BJ (cell line): ENCODE data around the gene ATP13A2. TPM values are rescaled to one million over a fixed set of nuclear protein-coding genes. Genes with fewer than 3 reads are reported as not detected.
A peak's percentile ranks its signal among the peaks of the same experiment; 100 is the strongest.

Source experiments
- CTCF ChIA-PET: fragments of 350-600 bp; formaldehyde crosslinking; extraction: SDS; loops from one replicate; lab custom pipeline; 2021; ENCODE audit warnings: antibody characterized with exemption, inconsistent platforms; lab: Yijun Ruan, JAX
- POLR2A ChIA-PET: fragments of 300-600 bp; sonication (Branson Sonifier 250); formaldehyde crosslinking; extraction: SDS; loops from one replicate; lab custom pipeline; 2021; ENCODE audit warnings: antibody characterized with exemption; lab: Charles Lee
- DNase-seq: peaks from one replicate; pipeline ENCODE4 v3.0.0-alpha.2; 2011; ENCODE audit warnings: low read depth
- H3K27me3 ChIP-seq: 2 replicates; pipeline ENCODE4 v1.6.0; 2011; ENCODE audit warnings: low read length; ENCODE audit not compliant: control insufficient read depth, insufficient read depth
- H3K36me3 ChIP-seq: 2 replicates; pipeline ENCODE4 v1.5.1; 2011; ENCODE audit warnings: low read length; ENCODE audit not compliant: control insufficient read depth, insufficient read depth
- H3K4me3 ChIP-seq: 2 replicates; pipeline ENCODE4 v1.5.1; 2011; ENCODE audit warnings: low read depth, mild to moderate bottlenecking, control low read depth, low read length
- polyA plus RNA-seq: library from polyadenylated mRNA; depleted of rRNA; stranded (reverse); fragments of >200 nt; gene quantifications from 2 replicates; pipeline ENCODE4 v1.2.3, GENCODE V29; 2011
- TF ChIP-seq, protein P1 (sequence below): IDR thresholded peaks from 2 replicates; pipeline ENCODE4 v1.5.1; 2011; ENCODE audit warnings: low read depth, mild to moderate bottlenecking, control low read depth, inconsistent platforms, low read length, moderate library complexity; ENCODE audit not compliant: insufficient read depth

ATP13A2 gene
- polyA plus RNA-seq, 1 experiment = 25.5 TPM

DNA sequence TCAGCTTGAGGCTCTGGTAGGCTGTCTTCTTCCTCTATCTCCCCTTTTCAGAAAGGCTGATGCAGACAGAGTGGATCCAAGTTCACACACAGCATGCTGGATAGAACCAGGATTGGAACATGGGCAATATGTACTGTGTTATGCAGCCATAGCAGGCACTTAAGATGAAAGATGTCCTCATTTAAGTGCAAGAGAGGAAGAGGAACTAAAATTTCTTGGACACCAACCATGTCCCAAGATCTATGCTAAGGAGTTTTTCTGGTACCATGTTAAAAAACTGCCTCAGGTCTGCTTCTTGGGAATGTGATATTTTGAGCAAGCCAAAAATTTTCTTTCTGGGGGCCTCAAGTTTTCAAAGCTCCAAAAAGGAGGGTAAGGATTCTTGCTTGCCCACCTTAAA is 40.9 kb upstream of the ATP13A2 start:
- no peak for DNase-seq
- ChIA-PET CTCF (interaction anchor here (0.9 to 3.1 kb wide), 5 partner anchors 30 to 284 kb away, joined by 3 to 11 read pairs (median 3); no protein-coding TSS in a partner anchor), POLR2A (no interaction called here)
- H3K27me3 ChIP-seq = no peaks in the 10 kb centered on the region
- peaks cover 2% of the 10 kb centered on the region; the same call in 1 of the 2 replicates for H3K36me3 ChIP-seq
- peak overlapping the region; percentile 98; the same call in 1 of the 2 replicates for H3K4me3 ChIP-seq
- TF ChIP-seq, protein P1, sequence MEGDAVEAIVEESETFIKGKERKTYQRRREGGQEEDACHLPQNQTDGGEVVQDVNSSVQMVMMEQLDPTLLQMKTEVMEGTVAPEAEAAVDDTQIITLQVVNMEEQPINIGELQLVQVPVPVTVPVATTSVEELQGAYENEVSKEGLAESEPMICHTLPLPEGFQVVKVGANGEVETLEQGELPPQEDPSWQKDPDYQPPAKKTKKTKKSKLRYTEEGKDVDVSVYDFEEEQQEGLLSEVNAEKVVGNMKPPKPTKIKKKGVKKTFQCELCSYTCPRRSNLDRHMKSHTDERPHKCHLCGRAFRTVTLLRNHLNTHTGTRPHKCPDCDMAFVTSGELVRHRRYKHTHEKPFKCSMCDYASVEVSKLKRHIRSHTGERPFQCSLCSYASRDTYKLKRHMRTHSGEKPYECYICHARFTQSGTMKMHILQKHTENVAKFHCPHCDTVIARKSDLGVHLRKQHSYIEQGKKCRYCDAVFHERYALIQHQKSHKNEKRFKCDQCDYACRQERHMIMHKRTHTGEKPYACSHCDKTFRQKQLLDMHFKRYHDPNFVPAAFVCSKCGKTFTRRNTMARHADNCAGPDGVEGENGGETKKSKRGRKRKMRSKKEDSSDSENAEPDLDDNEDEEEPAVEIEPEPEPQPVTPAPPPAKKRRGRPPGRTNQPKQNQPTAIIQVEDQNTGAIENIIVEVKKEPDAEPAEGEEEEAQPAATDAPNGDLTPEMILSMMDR = no peak

DNA sequence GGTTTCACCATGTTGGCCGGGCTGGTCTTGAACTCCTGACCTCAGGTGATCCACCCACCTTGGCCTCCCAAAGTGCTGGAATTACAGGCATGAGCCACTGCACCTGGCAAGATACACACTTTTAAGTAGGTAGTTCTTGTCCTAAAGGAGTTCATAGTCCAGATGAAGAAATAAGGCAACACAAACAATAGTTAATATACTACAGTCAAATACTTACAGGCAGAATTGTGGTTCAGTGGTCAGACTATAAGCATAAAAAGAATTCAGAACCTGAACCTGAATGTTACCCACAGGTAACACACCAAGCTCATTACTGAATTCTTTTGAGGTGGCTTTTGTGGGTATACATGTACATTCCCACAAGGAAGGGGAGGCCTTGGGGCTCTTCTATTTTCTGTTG is 40.3 kb upstream of the ATP13A2 start:
- no peak for DNase-seq
- ChIA-PET POLR2A (no interaction called here), CTCF (interaction anchor here (0.9 to 3.1 kb wide), 5 partner anchors 30 to 285 kb away, joined by 3 to 11 read pairs (median 3); no protein-coding TSS in a partner anchor)
- TF ChIP-seq, protein P1 = no peak
- H3K4me3 ChIP-seq = no peak overlapping the region
- peaks cover 2% of the 10 kb centered on the region; the same call in 1 of the 2 replicates for H3K36me3 ChIP-seq
- no peaks in the 10 kb centered on the region for H3K27me3 ChIP-seq

DNA sequence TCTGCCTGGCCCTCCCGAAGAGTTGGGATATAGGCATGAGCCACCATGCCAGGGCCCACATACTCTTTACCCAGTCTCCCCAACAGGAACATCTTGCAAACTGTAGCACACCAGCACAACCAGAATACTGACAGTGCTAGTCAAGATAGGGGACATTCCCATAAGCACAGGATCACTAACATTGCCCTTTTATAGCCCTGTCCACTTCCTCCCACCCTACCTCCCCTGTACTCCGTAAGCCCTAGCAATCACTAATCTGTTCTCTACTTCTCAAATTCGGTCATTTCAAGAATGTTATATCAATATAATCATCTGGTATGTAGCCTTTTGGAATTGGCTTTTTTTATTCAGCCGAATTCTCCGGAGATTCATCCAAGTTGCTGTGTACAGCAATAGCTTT is 36.2 kb upstream of the ATP13A2 start:
- Histone ChIP-seq H3K36me3 (peaks cover 7% of the 10 kb centered on the region), H3K4me3 (no peak overlapping the region), H3K27me3 (no peaks in the 10 kb centered on the region)
- TF ChIP-seq, protein P1 = no peak
- DNase-seq = no peak
- CTCF ChIA-PET = interaction anchor here (0.6 to 6.3 kb wide), 4 partner anchors 9 to 97 kb away, joined by 3 to 81 read pairs (median 38); no protein-coding TSS in a partner anchor
- POLR2A ChIA-PET = no interaction called here

DNA sequence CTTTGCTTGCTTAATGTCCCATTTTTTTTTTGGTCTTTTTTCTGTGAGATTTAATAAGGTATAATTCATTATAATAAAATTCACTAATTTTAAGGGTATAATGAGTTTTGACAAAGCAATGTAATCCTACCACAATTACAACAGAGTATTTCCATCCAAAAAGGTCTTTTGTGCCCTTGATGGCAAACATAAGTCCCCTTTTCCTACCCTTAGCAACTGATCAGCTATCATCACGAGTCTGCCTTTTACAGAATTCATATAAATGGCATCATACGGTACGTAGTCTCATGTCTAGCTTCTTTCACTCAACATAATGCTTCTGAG is 34.6 kb upstream of the ATP13A2 start:
- DNase-seq = no peak
- TF ChIP-seq, protein P1 = no peak
- Histone ChIP-seq H3K27me3 (no peaks in the 10 kb centered on the region), H3K4me3 (no peak overlapping the region), H3K36me3 (peaks cover 9% of the 10 kb centered on the region)
- ChIA-PET POLR2A (interaction anchor here (0.5 to 0.6 kb wide), 2 partner anchors 82 to 95 kb away, joined by 5 to 6 read pairs; no protein-coding TSS in a partner anchor), CTCF (interaction anchor here (0.6 to 6.3 kb wide), 20 partner anchors 10 to 831 kb away, joined by 3 to 81 read pairs (median 5); no protein-coding TSS in a partner anchor)

DNA sequence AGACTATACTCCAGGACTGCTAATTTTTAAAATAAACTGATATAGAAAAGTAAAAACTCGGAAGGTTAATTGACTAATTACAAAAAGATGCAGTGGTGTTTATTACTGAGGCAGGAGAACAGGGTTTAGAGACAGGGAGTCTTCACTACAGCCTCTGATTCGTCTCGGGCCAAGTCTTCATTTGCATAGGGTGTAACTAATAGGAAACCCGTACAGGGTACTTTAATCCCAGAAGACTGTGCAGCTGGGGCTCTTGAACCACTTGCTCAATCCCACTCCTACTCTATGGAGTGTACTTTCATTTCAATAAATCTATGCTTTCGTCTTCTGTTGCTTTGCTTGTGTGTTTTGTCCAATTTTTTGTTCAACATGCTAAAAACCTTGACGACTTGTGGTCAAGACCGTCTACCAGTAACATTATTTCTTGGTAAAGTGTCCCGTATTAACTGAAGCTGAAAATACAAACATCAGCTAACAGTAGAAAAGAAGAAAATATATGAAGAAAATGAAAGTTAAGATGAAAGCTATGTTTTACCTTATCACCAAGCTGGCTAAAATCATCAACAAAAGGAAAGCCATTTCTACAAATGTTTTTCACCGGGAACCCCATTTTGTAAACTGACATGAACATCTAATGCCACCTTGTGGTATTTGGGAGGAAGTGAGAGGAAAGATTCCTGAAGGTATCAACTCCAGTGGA is 34.1 kb upstream of the ATP13A2 start:
- Histone ChIP-seq H3K4me3 (0 out of 2 replicates have a peak overlapping the region, but pooled peaks have one; percentile 10), H3K36me3 (peaks cover 9% of the 10 kb centered on the region), H3K27me3 (no peaks in the 10 kb centered on the region)
- TF ChIP-seq, protein P1 = peak; percentile 74
- POLR2A ChIA-PET = interaction anchor here (0.6 kb wide), 1 partner anchor 94 kb away, joined by 5 read pairs; no protein-coding TSS in a partner anchor
- CTCF ChIA-PET = interaction anchor here (0.6 to 6.3 kb wide), 21 partner anchors 10 to 831 kb away, joined by 3 to 81 read pairs (median 5); no protein-coding TSS in a partner anchor
- DNase-seq = peak; percentile 8
